NCI-H2227 (cell line): ENCODE data around the gene CDC42BPA.
"Not testable (repeated sequence)": the region's sequence is repeated elsewhere in the genome, so short reads cannot be mapped to it uniquely, and the experiment has no call there.

Experiments used
- DNase-seq: peaks from one replicate; lab custom pipeline; 2025; ENCODE audit not compliant: unreplicated experiment; lab: John Stamatoyannopoulos, UW

The CDC42BPA gene

DNA sequence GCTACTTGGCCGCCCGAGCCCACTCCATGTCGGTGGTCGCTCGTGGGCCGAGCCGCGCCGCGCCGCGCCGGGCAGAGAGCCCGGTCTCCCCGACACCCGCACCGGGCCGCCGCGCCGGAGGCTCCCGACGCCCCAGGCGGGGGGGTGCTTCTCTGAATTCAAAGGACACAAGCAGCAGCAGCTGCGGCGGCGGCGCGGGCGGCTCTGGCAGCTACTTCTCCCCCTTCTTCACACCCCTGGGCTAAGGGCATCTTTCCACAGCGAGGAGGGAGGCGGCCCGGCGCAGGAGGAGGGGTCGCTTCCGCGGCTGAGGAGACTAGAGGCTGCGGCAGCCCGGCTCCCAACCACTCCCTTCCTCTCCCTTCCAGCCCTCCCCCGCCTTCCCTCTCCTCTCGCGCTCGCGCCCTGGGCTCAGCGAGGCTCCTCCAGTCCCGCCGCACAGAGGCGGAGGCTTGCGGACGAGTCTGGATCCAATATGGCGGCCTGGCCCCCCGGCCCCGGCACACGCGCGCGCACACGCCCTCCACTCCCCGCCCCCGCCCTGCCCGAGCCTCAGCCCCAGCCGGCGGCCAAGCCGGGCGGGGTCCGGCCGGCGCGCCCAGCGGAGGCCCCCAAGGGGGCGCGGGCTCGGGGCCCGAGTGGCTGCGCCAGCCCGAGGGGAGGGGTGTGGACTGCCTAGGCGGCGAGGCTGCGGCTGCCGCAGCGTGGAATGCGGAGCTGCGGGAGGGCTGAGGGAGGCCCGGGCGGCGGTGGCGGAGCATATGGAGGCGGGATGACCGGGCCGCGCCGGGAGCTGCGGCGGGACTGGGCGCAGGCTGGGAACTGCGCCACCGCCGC, at the start of gene CDC42BPA:
TSS of gene CDC42BPA (minus strand) at position 477 of the 837 bp plus-strand sequence. CDS start 1,310 bp downstream, outside the sequence.
- peak; percentile 94 for DNase-seq

DNA sequence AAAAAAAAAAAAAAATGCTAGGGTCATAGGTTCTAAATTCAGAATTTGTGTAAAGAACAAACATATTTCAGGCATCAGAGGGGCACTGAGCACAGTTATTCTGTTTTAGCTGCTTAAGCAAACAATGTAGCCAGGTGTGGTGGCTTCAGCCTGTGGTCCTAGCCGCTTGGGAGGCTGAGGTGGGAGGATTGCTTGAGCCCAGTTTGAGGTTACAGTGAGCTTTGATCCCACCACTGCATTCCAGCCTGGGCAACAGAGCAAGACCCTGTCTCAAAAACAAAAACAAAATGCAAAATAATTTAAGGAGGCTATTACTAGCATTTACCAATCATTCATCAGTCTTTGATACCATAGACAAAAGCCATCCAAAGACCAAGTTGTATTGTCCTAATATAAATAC, 49.7 kb upstream of the CDC42BPA start:
- no peak for DNase-seq

- DNase-seq: no peak
These were observed 47.5 kb upstream of the CDC42BPA start for GRCh38 chr1:227365473-227366431.

GRCh38 chr1:227364657-227365056, 46.4 kb upstream of the CDC42BPA start:
- DNase-seq: no peak

- no peak for DNase-seq
These were observed 45.5 kb upstream of the CDC42BPA start for GRCh38 chr1:227363825-227364224.

DNA sequence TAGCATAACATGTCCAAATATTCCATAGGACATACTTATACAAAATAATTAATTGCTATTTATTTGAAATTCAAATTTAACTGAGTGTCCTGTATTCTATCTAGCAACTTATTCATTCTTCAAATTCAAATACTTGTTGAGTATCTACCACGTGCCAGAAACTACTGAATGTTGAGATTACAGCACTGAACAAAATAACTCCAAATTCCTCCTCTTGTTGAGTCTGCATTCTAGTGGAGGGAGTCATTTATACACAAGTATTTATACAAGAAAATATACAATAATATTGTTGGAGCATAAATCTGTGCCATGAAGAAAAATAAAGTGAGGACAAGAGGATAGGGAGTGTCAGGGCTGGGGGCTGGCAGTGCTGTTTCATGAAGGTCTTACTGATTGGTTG, 43.7 kb upstream of the CDC42BPA start:
- DNase-seq: no peak

- DNase-seq: no peak
These were observed 39.6 kb upstream of the CDC42BPA start for GRCh38 chr1:227357927-227358302.

- peak; percentile 25 for DNase-seq
These were observed 39.1 kb upstream of the CDC42BPA start for GRCh38 chr1:227357171-227357926.

DNA sequence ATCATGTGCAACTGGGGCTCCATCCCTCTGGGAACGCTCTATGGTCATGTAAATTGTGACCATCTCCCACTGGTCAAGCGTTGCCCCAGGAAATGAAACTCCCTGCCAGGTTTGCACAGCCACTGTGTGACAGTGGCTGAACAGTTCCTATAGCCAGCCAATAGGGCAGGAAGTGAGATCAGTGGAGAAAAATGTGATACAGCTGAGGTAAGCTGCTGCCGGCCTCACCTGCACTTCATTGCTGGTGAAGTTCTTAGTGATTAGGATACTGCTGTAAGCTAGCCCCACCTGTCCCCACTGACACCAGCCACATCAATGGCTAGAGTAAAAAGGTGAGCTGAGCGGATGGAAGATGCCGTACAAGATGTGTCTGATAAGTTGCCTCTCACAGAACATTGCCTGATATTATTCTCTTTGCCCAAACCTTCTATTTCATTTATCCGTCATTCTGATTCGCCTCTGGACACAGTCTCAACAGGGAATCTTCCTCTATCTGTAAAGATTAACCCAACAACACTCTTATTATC, 38.4 kb upstream of the CDC42BPA start:
- no peak for DNase-seq

DNA sequence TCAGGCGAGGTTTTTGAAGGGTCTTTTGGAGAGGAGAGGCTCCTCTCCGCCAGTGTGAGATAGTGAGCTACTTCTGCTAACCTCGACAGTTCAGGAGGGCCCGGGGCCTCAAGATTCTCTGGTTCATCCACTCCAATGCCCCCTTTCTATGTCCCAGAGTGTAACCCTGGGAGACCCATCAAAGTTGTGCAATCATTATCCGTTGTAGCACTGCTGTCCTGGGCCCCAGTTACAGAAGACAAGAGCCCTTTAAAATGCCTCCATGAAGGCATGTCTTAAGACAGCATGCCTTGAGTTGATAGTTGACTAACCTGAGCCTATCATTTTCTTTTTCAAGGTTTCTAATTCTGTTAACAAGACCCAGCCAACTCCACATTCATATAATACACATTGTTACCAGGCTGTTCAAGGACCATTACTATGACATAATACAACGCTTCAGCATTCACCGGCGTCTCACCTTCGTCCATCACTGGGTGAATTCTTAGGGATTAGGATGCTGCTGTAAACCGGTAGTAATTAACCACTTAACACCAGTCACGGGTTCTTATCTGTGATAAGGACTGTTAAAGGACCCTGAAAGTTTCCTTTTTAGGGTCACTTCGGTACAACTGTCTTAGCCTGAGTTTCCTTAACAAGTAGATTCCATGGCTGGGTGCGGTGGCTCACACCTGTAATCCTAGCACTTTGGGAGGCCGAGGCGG, 37.4 kb upstream of the CDC42BPA start:
- no peak for DNase-seq

GRCh38 chr1:227353186-227353585, 34.9 kb upstream of the CDC42BPA start:
- no peak for DNase-seq

DNA sequence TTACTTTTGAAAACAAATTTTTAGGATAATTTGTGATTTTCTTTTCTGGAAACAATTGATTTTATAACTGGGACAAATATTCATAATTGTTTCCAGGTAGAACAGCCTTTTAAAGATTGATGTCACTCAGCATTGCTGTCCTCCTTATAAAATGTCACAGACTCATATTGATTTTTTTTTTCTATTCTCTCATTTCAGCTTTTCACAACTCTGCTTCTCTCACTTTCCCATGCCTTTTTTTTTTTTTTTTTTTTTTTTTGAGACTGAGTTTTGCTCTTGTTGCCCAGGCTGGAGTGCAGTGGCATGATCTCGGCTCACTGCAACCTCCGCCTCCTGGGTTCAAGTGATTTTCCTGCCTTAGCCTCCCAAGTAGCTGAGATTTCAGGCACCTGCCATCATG, 33.9 kb upstream of the CDC42BPA start:
- DNase-seq: not testable (repeated sequence)

- no peak for DNase-seq
These were observed 33.2 kb upstream of the CDC42BPA start for GRCh38 chr1:227351443-227351842.

DNA sequence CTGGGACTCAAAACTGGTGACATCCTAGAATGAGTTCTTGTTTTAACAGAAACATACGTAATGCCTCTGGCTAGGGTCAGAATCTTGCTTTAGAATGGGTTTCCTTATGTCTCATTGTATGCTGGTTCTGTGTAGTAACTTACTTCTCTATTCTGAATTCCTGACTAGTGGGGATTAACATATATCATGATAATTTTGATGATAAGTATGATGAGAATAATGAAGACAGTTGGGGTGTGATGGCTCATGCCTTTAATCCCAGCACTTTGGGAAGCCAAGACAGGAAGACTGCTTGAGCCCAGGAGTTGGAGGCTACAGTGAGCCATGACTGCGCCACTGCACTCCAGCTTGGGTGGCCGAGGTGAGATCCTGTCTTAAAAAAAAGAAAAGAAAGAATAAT, 31.7 kb upstream of the CDC42BPA start:
- no peak for DNase-seq

DNA sequence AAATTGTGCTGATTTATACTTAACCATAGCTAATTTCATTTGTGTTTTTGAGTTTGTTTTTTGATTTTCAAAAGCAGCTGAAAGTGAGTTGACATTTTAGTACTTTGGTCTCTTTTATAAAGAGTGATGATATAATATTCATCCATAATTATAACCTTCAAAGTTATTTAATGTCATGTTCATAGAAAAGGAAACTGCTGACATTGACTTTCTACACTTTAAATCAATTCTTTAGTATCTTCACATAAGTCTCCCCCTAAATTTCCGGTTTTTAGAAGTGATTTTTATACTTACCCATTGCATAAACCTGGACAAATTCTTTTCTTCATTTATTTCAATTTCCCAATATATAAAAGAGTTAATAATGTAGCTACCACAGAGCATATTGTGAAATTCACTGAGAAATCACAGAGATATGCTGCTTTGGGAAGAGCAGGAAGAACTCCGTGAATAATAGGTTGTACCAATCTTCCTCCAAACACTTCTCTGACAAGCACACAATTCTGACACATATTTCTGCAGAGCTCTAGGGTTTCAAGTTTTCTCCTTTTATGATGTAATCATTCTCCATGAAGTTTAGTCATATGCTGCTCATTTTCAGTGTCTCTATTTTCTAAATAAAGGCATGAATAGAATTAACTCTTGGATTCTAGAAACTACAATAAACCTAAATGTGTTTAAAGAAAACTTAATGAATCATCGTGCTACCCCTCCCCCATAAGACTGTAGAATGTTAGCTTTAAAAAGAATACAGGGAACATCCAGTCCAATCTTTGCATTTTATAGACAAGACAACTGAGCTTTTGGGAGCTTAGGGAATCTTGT, 25.6 kb upstream of the CDC42BPA start:
- DNase-seq: no peak

GRCh38 chr1:227343206-227343605, 24.9 kb upstream of the CDC42BPA start:
- no peak for DNase-seq

DNA sequence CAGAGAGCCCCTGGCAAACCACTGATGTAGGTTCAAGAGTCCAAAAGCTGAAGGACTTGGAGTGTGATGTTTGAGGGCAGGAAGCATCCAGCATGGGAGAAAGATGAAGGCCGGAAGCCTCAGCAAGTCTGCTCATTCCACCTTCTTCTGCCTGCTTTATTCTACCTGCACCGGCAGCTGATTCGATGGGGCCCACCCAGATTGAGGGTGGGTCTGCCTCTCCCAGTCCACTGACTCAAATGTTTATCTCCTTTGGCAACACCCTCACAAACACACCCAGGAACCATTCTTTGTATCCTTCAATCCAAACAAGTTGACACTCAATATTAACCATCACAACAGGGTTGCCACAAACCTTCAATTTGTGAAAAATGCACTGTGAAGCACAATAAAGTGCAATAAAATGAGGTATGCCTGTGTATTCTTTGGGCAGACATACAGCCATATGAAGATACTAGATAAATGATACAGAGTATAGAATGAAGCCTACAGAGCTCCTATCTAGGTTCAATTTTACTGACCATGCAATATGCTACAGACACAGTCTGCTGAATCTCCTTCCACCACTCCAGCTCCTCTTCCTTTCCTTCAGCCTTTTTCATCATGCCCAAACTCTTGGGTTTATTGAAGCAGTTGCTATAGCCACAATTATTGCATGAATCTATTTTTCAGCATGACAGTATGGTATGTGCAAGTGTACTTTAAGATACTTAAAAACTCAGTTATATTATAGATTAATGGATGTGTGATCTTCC, 24.0 kb upstream of the CDC42BPA start:
- no peak for DNase-seq

- not testable (repeated sequence) for DNase-seq
These were observed 17.8 kb upstream of the CDC42BPA start for GRCh38 chr1:227336136-227336535.
